ENCODE data around the gene CACNA2D3. TPM values are rescaled to one million over a fixed set of nuclear protein-coding genes. Genes with fewer than 3 reads are reported as not detected.

Gene CACNA2D3
- total RNA-seq, 1 experiment from 2014 or later, result not detected

DNA sequence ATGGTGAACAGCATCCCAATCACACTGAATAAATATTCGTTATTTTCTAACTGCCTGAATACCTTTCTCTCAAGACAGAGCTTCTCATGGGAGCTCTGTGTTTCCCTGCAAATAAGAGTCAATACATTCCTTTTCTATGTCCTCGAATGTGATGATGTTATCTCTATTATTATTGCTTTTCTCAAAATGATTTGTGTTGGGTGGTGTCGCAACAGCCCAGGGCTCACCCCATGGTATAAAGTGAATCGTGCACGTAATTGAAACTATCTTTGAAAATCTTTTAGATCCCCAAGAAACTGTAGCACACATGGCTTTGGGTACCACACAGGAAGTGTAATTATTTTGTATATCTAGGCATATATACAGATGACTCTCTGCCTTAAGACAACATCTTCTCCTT lies 996.1 kb downstream of the CACNA2D3 start:
- no peaks in the 10 kb centered on the region for H3K4me1 ChIP-seq (ENCODE audit: insufficient read depth, low read length)
- H3K9me2 ChIP-seq (replicated peaks; ENCODE audit: low read length), result no peaks in the 10 kb centered on the region
- no peak overlapping the region for H3K9ac ChIP-seq (ENCODE audit: low read length)
- H3F3A ChIP-seq (ENCODE audit: low read length, unreplicated experiment), result no peaks in the 10 kb centered on the region
- peaks cover 26% of the 10 kb centered on the region for H3K27me3 ChIP-seq (ENCODE audit: low read length)
- no peak overlapping the region for H2AFZ ChIP-seq (ENCODE audit: low read length)
- CTCF ChIA-PET, result no interaction called here
- no peak overlapping the region for H3K4me2 ChIP-seq (ENCODE audit: low read length)
- no peaks in the 10 kb centered on the region for H4K20me1 ChIP-seq (ENCODE audit: low read length)
- DNase-seq (no peak), ATAC-seq (no peak)
- H3K36me3 ChIP-seq (ENCODE audit: low read depth, low read length), result no peaks in the 10 kb centered on the region
- H3K79me2 ChIP-seq (ENCODE audit: low read length), result no peaks in the 10 kb centered on the region
- no peaks in the 10 kb centered on the region for H3K9me3 ChIP-seq (ENCODE audit: low read length)
- intact Hi-C loops (cut with micrococcal nuclease), result no loop called here
- no peak for TF ChIP-seq EZH2 (IDR thresholded peaks at IDR 0.05; ENCODE audit: low read length, unreplicated experiment)
- TF ChIP-seq, protein P1, sequence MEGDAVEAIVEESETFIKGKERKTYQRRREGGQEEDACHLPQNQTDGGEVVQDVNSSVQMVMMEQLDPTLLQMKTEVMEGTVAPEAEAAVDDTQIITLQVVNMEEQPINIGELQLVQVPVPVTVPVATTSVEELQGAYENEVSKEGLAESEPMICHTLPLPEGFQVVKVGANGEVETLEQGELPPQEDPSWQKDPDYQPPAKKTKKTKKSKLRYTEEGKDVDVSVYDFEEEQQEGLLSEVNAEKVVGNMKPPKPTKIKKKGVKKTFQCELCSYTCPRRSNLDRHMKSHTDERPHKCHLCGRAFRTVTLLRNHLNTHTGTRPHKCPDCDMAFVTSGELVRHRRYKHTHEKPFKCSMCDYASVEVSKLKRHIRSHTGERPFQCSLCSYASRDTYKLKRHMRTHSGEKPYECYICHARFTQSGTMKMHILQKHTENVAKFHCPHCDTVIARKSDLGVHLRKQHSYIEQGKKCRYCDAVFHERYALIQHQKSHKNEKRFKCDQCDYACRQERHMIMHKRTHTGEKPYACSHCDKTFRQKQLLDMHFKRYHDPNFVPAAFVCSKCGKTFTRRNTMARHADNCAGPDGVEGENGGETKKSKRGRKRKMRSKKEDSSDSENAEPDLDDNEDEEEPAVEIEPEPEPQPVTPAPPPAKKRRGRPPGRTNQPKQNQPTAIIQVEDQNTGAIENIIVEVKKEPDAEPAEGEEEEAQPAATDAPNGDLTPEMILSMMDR (conservative IDR thresholded peaks at IDR 0.05; ENCODE audit: low read depth, low read length), result no peak
- no TSS peak for BruUV-seq (replicated peaks)
- no peak overlapping the region for H3K4me3 ChIP-seq (ENCODE audit: low read length)
- H3K27ac ChIP-seq (ENCODE audit: low read length), result no peak overlapping the region
- POLR2A ChIA-PET (ENCODE audit: unreplicated experiment), result no interaction called here

DNA sequence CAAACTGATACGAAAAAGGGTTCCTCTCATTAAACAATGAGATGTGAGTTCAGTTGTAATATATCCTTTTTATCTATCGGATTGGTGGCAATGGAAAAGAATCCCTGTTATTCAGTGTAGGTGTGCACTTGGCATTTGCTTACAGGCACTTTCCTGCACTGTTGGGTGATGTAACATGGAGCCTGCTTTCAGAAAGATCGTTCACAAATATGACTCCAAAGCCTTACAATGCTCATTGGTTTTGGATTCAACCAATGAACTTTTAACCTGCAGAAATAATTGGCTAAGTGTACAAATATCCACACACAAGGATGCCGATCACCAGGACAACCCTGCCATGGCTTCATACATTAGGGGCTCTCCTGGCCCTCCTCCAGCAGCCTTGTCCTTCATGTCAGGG lies 996.9 kb downstream of the CACNA2D3 start:
- ATAC-seq (no peak), DNase-seq (no peak)
- BruUV-seq (replicated peaks), result no TSS peak
- no peaks in the 10 kb centered on the region for H3K4me1 ChIP-seq (ENCODE audit: insufficient read depth, low read length)
- intact Hi-C loops (cut with micrococcal nuclease), result no loop called here
- no peaks in the 10 kb centered on the region for H3K79me2 ChIP-seq (ENCODE audit: low read length)
- H3K27me3 ChIP-seq (ENCODE audit: low read length), result peaks cover 30% of the 10 kb centered on the region
- ChIA-PET CTCF (no interaction called here), POLR2A (ENCODE audit: unreplicated experiment) (no interaction called here)
- H3K4me3 ChIP-seq (ENCODE audit: low read length), result no peak overlapping the region
- H3K36me3 ChIP-seq (ENCODE audit: low read depth, low read length), result no peaks in the 10 kb centered on the region
- H3K9ac ChIP-seq (ENCODE audit: low read length), result no peak overlapping the region
- no peaks in the 10 kb centered on the region for H3K9me3 ChIP-seq (ENCODE audit: low read length)
- H3K27ac ChIP-seq (ENCODE audit: low read length), result no peak overlapping the region
- no peaks in the 10 kb centered on the region for H3K9me2 ChIP-seq (replicated peaks; ENCODE audit: low read length)
- no peaks in the 10 kb centered on the region for H3F3A ChIP-seq (ENCODE audit: low read length, unreplicated experiment)
- H2AFZ ChIP-seq (ENCODE audit: low read length), result no peak overlapping the region
- H4K20me1 ChIP-seq (ENCODE audit: low read length), result no peaks in the 10 kb centered on the region
- no peak overlapping the region for H3K4me2 ChIP-seq (ENCODE audit: low read length)
- TF ChIP-seq EZH2 (IDR thresholded peaks at IDR 0.05; ENCODE audit: low read length, unreplicated experiment), result no peak
- TF ChIP-seq, protein P1 (conservative IDR thresholded peaks at IDR 0.05; ENCODE audit: low read depth, low read length), result no peak

GRCh38 chr3:55122312-55122711 lies 1000.0 kb downstream of the CACNA2D3 start:
- Histone ChIP-seq H3K9me3 (ENCODE audit: low read length) (no peaks in the 10 kb centered on the region), H2AFZ (ENCODE audit: low read length) (no peak overlapping the region), H3K4me2 (ENCODE audit: low read length) (no peak overlapping the region), H3K9me2 (replicated peaks; ENCODE audit: low read length) (no peaks in the 10 kb centered on the region), H3K36me3 (ENCODE audit: low read depth, low read length) (no peaks in the 10 kb centered on the region), H4K20me1 (ENCODE audit: low read length) (no peaks in the 10 kb centered on the region), H3K79me2 (ENCODE audit: low read length) (no peaks in the 10 kb centered on the region), H3K4me3 (ENCODE audit: low read length) (no peak overlapping the region), H3K27ac (ENCODE audit: low read length) (no peak overlapping the region), H3K27me3 (ENCODE audit: low read length) (peaks cover 45% of the 10 kb centered on the region), H3K9ac (ENCODE audit: low read length) (no peak overlapping the region), H3F3A (ENCODE audit: low read length, unreplicated experiment) (no peaks in the 10 kb centered on the region), H3K4me1 (ENCODE audit: insufficient read depth, low read length) (no peaks in the 10 kb centered on the region)
- no peak for TF ChIP-seq EZH2 (IDR thresholded peaks at IDR 0.05; ENCODE audit: low read length, unreplicated experiment)
- TF ChIP-seq, protein P1 (conservative IDR thresholded peaks at IDR 0.05; ENCODE audit: low read depth, low read length), result no peak
- no peak for TF ChIP-seq EZH2phosphoT487 (IDR thresholded peaks at IDR 0.05; ENCODE audit: borderline replicate concordance, low read length)
- BruUV-seq (replicated peaks), result no TSS peak
- ChIA-PET POLR2A (ENCODE audit: unreplicated experiment) (no interaction called here), CTCF (interaction anchor here (0.6 kb wide), 1 partner anchor 39 kb away, joined by 3 read pairs; no protein-coding TSS in a partner anchor)
- ATAC-seq, result no peak
- intact Hi-C loops (cut with micrococcal nuclease), result no loop called here
- no peak for DNase-seq

Other genes starting within 250 kb of the CACNA2D3 start
- gene ACTR8, start 240.4 kb upstream of the CACNA2D3 start, total RNA-seq (2014; rRNA removed), result 22.3 and 47.5 TPM in 2 replicates
- gene SELENOK, start 230.7 kb upstream of the CACNA2D3 start, total RNA-seq (2014; rRNA removed), result 55.3 and 72.9 TPM in 2 replicates